Activated T-cell treated with anti-CD3 and anti-CD28 coated beads, Interleukin-2, amount 50 U/mL, for 24 hours (primary cell): Measurements from ENCODE around the gene CYBA.
A peak's percentile ranks its signal among the peaks of the same experiment; 100 is the strongest.

ENCODE experiments used
- DNase-seq: peaks from one replicate; pipeline ENCODE4 v3.0.0-alpha.2; 2020
- H3K27ac Mint-ChIP-seq: 2 replicates; pipeline ENCODE4 v1.8.0; 2020; ENCODE audit warnings: mild to moderate bottlenecking, mixed read lengths
- H3K27me3 Mint-ChIP-seq: 2 replicates; pipeline ENCODE4 v1.8.0; 2020; ENCODE audit warnings: mixed read lengths
- H3K36me3 Mint-ChIP-seq: 2 replicates; pipeline ENCODE4 v1.8.0; 2020; ENCODE audit warnings: low read depth, mixed read lengths
- H3K4me1 Mint-ChIP-seq: 2 replicates; pipeline ENCODE4 v1.8.0; 2020; ENCODE audit warnings: low read depth, mixed read lengths
- H3K4me3 Mint-ChIP-seq: 2 replicates; pipeline ENCODE4 v1.8.0; 2020; ENCODE audit warnings: mild to moderate bottlenecking, moderate library complexity, mixed read lengths
- H3K9me3 Mint-ChIP-seq: 2 replicates; pipeline ENCODE4 v1.8.0; 2020; ENCODE audit warnings: mixed read lengths

The CYBA gene

DNA sequence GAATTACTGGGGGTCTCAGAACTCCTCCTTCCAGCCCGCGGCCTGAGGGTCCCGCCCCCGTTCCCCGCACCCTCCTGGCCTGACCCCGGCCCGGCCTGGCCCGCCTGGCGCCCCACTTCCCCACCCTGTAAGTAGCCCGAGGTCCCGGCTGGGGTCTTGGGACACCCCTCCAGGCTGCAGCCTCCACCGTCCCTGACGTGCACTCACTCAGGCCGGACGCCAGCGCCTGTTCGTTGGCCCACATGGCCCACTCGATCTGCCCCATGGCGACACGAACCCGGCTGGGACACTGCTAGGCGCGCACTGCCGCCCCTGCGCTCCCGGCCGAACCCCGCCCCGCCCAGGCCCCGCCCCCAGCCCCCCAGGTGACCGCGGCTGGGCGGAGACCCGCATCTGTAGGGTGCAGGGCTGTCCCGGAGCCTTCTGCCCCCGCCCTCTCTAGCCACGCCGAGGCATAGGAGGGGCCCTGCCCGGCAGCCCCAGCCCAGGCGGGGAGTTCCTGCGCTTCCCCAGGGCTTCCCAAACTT, at the start of gene CYBA:
Gene CYBA (minus strand): TSS at position 305 of the 527 bp plus-strand sequence. CDS start 40 bp downstream, at position 265.
- H3K4me1 Mint-ChIP-seq, result peaks cover 20% of the 10 kb centered on the region
- peak within 1 kb of the TSS; percentile 97 for H3K27ac Mint-ChIP-seq
- no peaks in the 10 kb centered on the region for H3K9me3 Mint-ChIP-seq
- H3K27me3 Mint-ChIP-seq, result no peaks in the 10 kb centered on the region
- peak; percentile 90 for DNase-seq
- H3K36me3 Mint-ChIP-seq, result peaks cover 42% of the 10 kb centered on the region
- H3K4me3 Mint-ChIP-seq, result peak within 1 kb of the TSS; percentile 88

DNA sequence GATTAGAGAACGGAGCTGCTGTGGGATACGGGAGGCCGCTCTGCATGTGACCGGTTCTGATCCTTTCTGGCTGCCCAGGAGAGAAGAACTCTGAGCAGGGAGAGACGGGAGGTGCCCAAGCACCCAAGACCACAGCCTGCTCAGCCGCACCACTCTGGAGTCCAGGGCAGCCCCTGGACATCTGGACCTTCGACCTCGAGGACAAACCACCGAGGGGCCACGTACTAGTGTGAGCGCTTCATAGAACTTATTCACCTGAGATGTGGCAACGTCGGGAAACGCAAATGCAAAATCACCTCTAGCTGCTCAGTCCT, 49.4 kb upstream of the CYBA start:
- Mint-ChIP-seq H3K36me3 (peaks cover 63% of the 10 kb centered on the region), H3K27ac (peak overlapping the region; percentile 97), H3K4me3 (peak overlapping the region; percentile 94), H3K4me1 (peaks cover 71% of the 10 kb centered on the region), H3K27me3 (no peaks in the 10 kb centered on the region), H3K9me3 (no peaks in the 10 kb centered on the region)
- no peak for DNase-seq

DNA sequence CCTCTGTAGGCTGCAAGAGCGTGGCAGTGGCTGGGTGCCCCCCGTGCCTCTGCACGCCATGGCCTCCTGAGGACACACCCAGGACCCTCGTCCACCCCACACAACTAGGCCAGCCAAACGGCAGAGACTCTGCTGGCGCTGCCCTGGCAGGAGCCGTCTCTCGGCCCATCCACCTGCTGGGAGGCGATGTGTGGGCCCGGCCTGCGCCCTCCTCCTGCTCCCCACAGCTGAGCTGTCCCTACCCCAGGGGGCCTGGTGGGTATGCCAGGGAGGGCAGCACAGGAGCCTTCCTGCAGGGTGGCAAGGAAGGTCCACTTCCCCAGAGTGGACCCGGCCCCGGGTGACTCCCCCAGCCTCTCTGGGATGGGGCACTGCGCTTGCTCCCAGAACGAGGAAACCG, 48.3 kb upstream of the CYBA start:
- Mint-ChIP-seq H3K27me3 (no peaks in the 10 kb centered on the region), H3K4me3 (peak overlapping the region; percentile 94), H3K9me3 (no peaks in the 10 kb centered on the region), H3K4me1 (peaks cover 65% of the 10 kb centered on the region), H3K27ac (peak overlapping the region; percentile 97), H3K36me3 (peaks cover 62% of the 10 kb centered on the region)
- DNase-seq, result no peak

DNA sequence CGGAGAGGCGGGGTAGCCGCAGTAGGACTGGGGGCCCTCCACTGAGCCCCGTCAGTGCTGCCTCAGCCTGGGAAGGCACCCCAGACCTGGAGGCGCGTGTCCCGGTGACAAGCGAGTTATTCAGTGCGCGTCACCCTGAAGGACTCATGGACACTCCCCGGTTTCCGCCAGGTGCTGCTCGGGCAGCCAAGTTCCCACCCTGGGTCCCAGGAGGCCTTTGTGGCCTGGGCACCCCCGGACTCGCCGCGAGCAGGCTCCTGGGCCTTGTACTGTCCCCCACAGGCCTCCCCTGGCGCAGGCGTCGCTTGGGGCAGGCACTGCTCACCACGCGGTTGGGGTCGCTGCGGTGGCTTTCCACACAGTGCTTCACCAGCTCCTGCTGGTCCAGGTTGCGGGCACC, 47.8 kb upstream of the CYBA start:
- Mint-ChIP-seq H3K27ac (peak overlapping the region; percentile 69), H3K27me3 (no peaks in the 10 kb centered on the region), H3K4me1 (peaks cover 61% of the 10 kb centered on the region), H3K9me3 (no peaks in the 10 kb centered on the region), H3K36me3 (peaks cover 58% of the 10 kb centered on the region), H3K4me3 (no peak overlapping the region)
- DNase-seq, result no peak

DNA sequence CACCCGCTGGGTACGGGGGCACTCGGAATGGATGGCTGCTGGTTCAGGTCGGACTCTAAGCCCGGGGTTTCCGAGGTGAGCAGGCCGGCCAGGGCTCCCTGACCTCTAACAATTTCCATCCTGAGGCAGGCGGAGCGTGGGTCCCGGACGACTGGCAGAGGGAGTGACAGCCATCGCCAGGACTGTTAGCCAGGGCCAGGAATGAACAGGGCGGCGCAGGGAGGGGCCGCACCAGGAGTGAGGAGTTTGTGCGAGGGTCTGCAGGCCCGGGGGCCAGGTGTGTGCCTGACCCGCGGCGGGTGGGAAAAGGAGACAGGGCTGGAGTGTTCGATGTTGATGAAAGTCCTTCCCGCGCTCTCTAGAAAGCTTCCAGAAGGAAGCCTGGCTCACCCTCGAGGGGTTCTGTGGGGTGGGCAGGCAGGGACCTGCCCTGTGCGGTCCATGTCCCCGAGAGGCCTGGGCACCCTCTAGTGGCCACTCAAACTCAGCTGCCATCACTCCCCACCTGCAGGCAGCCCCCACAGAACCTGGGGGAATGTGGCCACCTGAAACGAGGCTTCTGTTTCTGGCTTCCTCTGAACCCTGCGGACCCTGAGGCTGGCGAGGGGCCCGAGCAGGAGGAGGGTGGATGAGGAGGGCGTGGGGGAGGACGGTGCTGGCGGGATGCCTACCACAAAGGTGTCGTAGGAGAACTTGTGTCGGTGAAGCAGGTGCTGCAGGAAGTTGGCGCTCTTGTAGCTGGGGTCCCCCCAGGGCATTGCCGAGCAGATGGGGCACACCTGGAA, 47.2 kb upstream of the CYBA start:
- Mint-ChIP-seq H3K36me3 (peaks cover 54% of the 10 kb centered on the region), H3K9me3 (no peaks in the 10 kb centered on the region), H3K27ac (peak overlapping the region; percentile 69), H3K4me3 (no peak overlapping the region), H3K4me1 (peaks cover 59% of the 10 kb centered on the region), H3K27me3 (no peaks in the 10 kb centered on the region)
- DNase-seq, result no peak

DNA sequence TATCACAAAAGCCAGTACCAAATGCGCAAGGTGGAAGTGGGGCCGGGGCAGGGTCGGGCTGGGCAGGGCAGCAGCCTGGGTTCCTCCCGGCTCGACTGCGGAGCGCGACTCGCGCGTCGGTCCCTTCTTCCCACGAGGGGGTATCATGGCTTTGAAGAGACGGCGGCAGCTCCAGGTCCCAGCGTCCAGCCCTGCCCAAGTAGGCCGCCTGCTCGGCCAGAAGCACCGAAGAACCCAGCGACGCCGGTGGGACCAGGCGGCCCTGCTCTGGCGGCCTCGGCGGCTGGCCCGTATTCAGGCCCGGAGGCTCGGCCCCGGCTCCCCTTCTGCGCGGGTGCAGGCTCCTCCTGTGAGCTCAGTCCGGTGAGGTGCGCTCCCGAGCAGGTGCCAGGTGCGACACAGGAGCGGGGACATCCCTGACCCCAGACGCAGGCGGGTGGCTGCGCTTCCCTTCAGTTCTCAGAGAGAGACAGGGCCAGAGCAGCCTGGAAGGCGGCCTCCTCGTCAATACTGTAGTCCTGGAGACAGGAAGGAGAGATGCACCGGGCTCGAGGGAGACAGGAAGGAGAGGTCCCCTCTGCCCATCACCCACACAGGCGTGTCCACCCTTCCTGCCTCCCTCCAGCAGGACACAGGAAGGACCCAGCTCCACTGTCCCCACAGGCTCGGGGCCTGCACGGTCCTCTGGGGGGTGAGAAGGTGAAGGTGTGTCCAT, 46.4 kb upstream of the CYBA start:
- no peak for DNase-seq
- Mint-ChIP-seq H3K27me3 (no peaks in the 10 kb centered on the region), H3K4me1 (peaks cover 59% of the 10 kb centered on the region), H3K36me3 (peaks cover 46% of the 10 kb centered on the region), H3K9me3 (no peaks in the 10 kb centered on the region), H3K27ac (peak overlapping the region; percentile 69), H3K4me3 (no peak overlapping the region)

DNA sequence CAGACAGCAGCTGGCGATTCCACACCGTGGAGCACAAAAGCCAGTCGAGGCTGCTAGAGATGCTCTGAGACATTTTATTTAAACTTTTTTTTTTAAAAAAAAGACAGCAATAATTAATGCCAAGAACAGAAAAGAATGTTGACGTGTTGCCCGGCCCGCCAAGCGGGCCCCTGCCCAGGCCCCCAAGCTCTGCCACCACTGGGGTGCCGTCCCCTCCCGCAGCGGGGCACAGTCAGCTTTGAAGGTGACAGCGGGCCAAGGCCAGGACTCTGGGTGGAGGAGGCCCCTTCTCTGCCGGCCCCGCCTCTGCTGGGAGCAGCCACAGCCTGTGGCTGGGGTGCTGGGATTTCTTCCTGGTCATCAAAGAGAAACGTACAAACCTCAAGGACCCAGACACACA, 45.6 kb upstream of the CYBA start:
- no peaks in the 10 kb centered on the region for H3K27me3 Mint-ChIP-seq
- peaks cover 59% of the 10 kb centered on the region for H3K4me1 Mint-ChIP-seq
- H3K9me3 Mint-ChIP-seq, result no peaks in the 10 kb centered on the region
- no peak overlapping the region for H3K4me3 Mint-ChIP-seq
- no peak overlapping the region for H3K27ac Mint-ChIP-seq
- H3K36me3 Mint-ChIP-seq, result peaks cover 40% of the 10 kb centered on the region
- no peak for DNase-seq

DNA sequence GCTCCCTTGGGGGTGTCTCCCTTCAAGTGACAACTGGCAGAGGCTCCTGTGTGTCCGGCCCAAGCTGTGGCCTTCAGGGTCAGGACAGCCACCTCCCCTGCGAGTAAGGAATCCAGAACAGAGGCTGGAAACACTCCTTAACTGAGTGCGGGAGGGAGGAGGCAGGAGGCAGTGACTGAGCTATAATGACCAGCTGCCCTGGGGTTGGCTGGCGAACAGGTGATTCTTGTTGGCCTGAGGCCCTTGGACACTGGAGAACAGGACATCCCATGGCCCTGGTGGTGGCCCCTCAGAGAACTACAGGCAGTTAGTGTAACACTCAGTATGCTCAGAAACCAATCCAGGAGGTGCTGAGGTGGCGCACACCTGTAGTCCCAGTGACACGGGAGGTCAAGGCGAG, 44.9 kb upstream of the CYBA start:
- peak overlapping the region; percentile 40 for H3K27ac Mint-ChIP-seq
- no peaks in the 10 kb centered on the region for H3K27me3 Mint-ChIP-seq
- no peaks in the 10 kb centered on the region for H3K9me3 Mint-ChIP-seq
- H3K4me1 Mint-ChIP-seq, result peaks cover 59% of the 10 kb centered on the region
- no peak for DNase-seq
- peaks cover 37% of the 10 kb centered on the region for H3K36me3 Mint-ChIP-seq
- H3K4me3 Mint-ChIP-seq, result no peak overlapping the region

DNA sequence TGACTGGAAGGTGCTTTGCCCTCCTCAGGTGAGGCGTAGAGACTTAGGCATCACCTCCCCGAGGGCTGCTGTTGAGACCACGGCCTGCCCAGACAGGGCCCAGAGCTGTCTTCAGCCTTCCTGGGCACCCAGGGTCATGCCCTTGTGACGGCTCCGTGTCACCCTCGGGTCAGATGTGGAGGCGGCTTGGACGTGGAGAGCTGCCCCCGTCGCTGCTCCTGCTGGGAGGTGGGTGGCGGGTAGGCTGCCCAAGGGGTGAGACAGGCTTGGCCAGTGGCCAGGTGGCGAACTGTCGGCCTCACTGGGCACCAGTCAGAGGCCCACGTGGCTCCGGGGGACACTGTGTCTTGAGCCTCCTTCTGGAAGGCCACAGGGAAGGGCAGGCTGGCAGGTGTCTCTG, 44.4 kb upstream of the CYBA start:
- Mint-ChIP-seq H3K4me1 (peaks cover 59% of the 10 kb centered on the region), H3K27ac (peak overlapping the region; percentile 40), H3K9me3 (no peaks in the 10 kb centered on the region), H3K36me3 (peaks cover 32% of the 10 kb centered on the region), H3K4me3 (no peak overlapping the region), H3K27me3 (no peaks in the 10 kb centered on the region)
- no peak for DNase-seq

DNA sequence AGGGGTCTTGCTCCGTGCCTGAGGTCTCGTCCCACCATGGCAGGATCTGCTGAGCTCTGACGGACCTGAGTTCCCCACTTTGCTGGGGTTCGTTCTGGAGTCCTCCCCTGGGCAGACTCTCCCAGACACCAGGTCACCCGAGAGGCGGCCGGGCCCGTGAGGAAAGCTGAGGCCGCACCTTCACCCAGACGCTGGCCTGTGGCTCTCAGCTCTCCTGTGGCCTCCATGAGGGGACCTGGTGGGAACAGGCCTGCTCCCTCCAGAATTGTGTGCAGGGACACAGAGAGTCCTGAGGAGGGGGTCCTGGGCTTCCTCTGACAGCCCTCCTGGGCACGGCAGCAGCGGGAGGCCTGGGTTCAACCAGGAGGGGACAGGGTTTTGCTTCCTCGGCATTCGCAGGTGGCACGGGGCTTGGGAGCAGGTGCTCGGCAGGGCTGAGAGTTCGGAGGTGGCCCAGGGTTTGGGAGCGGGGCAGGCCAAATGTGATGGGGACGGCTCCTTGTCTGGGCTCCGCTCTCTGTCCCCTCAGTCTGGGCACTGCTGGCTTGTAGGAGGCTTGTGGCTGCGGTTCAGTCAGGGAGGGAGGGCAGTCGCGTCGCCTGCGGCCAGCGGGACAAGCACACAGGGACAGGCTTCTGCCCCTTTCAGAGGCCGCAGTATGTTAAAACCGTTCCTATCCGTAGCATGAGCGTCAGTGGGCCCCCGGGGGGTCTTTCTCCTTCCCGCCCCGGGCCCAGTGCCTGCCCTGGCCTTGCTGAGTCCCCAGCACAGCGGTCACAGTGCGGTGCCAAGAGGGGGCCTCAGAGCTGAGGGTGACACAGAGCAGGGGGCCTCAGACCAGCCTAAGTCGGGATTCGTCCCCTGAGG, 43.6 kb upstream of the CYBA start:
- Mint-ChIP-seq H3K27ac (peak overlapping the region; percentile 44), H3K36me3 (peaks cover 24% of the 10 kb centered on the region), H3K9me3 (no peaks in the 10 kb centered on the region), H3K4me1 (peaks cover 52% of the 10 kb centered on the region), H3K4me3 (no peak overlapping the region), H3K27me3 (no peaks in the 10 kb centered on the region)
- no peak for DNase-seq

DNA sequence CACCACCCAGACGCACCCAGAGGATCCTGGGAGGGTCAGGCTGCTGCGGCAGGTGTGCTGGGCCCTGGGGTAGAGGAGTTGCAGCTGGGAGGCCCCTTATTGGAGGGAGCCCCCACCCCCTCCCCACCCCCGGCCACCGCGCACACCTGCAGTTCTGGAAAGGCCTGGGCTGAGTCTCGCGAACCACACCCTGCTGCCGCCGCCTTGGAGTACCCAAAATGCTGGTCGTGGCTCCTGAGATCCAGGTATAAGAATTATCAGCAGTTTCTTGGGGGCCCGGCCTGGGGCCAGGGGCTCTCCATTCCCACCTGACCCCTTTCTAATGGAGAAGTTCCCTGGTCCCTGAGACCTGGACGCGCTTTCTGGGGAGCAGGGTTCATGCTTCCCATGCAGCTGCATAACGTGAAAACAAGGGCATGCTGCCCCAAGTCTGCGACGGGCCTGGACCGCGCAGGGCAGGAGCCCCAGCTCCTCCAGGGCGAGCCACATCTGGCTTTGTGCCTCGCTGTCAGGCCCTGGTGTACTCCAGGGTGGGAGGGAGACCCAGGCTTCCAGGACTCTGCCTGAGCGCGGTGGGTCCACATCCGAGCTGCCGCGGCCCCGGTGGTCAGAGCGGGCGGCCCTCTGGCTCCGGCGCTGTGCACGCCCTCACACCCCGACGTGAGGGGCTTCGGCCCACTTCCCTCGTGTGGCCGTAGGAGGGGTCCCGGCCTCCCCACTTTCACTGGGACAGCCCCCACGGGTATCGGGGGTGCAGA, 42.7 kb upstream of the CYBA start:
- H3K4me3 Mint-ChIP-seq, result no peak overlapping the region
- H3K27me3 Mint-ChIP-seq, result no peaks in the 10 kb centered on the region
- peaks cover 23% of the 10 kb centered on the region for H3K36me3 Mint-ChIP-seq
- H3K9me3 Mint-ChIP-seq, result no peaks in the 10 kb centered on the region
- peaks cover 49% of the 10 kb centered on the region for H3K4me1 Mint-ChIP-seq
- H3K27ac Mint-ChIP-seq, result no peak overlapping the region
- DNase-seq, result no peak

DNA sequence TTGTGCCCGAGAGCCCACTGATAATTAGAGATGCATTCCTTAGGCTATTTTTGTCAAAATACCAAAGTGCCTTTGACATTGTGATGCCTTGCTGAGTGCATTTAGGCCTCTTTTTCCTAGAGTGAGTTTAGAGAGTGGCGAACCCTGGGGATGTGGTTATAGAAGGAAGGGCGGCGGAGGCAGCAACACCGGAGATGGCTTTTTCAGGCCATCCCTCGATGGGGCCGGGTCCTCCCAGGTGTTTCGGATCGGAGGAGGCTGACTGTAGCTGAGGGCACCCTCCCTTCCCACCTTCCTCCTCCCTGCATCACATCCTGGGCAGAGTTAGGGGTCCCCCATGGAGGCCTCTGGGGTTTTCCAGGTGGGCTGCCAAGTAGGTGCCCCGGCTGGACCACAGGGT, 42.0 kb upstream of the CYBA start:
- peak overlapping the region; percentile 76 for H3K27ac Mint-ChIP-seq
- peaks cover 45% of the 10 kb centered on the region for H3K4me1 Mint-ChIP-seq

DNA sequence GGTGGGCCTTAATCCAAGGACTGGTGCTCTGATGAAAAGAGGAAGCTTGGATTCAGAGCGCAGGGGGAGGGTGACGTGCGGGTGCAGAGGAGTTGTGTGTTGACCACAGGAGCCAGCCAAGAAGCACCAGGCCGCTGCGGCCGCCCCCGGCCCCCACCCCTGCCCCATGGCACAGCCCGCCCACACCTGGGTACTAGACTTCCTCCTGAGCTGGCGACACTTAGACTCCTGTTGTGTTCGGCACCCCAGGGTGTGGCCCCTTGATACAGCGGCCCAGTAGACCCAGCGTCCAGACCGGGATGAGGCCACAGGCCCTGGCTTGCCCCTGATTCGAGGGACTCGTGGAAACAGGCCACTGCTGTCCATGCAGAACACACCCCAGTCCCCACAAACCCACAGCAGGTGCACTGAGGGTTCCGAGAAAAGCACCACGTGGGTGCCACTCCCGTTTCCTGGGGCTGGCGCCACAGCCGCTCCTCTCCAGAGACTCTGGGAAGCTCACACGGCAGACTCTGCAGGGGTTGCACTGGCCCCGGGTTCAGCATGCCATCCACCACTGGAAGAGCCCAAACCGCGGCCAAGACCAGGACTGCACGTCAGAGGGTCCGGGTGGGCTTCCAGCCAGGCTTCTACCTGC, 41.2 kb upstream of the CYBA start:
- Mint-ChIP-seq H3K4me1 (peaks cover 42% of the 10 kb centered on the region), H3K4me3 (no peak overlapping the region), H3K27ac (peak overlapping the region; percentile 79), H3K36me3 (peaks cover 11% of the 10 kb centered on the region), H3K27me3 (no peaks in the 10 kb centered on the region), H3K9me3 (no peaks in the 10 kb centered on the region)
- DNase-seq, result peak; percentile 56

More for the DNA sequence above, 42.0 kb upstream of the CYBA start:
- H3K9me3 Mint-ChIP-seq, result no peaks in the 10 kb centered on the region
- DNase-seq, result no peak
- H3K36me3 Mint-ChIP-seq, result peaks cover 17% of the 10 kb centered on the region
- H3K4me3 Mint-ChIP-seq, result no peak overlapping the region
- H3K27me3 Mint-ChIP-seq, result no peaks in the 10 kb centered on the region
